Stimulated activated naive CD8-positive, alpha-beta T cell treated with anti-CD3 and anti-CD28 coated beads, Interleukin-15, Interleukin-2, amounts not matched to agents 100 ng/mL and 50 ng/mL, for 24 hours (primary cell): ENCODE results near the gene TDRD9.

ENCODE experiments used
- H3K27ac Mint-ChIP-seq: one replicate; pipeline ENCODE4 v1.8.0; 2021; ENCODE audit warnings: mild to moderate bottlenecking, mixed read lengths
- H3K27me3 Mint-ChIP-seq: one replicate; pipeline ENCODE4 v1.8.0; 2021; ENCODE audit warnings: mixed read lengths
- H3K36me3 Mint-ChIP-seq: one replicate; pipeline ENCODE4 v1.8.0; 2021; ENCODE audit warnings: low read depth, mixed read lengths
- H3K4me1 Mint-ChIP-seq: one replicate; pipeline ENCODE4 v1.8.0; 2021; ENCODE audit warnings: low read depth, mixed read lengths
- H3K4me3 Mint-ChIP-seq: one replicate; pipeline ENCODE4 v1.8.0; 2021; ENCODE audit warnings: mild to moderate bottlenecking, mixed read lengths
- H3K9me3 Mint-ChIP-seq: one replicate; pipeline ENCODE4 v1.8.0; 2021; ENCODE audit warnings: mixed read lengths

TDRD9 gene, protein sequence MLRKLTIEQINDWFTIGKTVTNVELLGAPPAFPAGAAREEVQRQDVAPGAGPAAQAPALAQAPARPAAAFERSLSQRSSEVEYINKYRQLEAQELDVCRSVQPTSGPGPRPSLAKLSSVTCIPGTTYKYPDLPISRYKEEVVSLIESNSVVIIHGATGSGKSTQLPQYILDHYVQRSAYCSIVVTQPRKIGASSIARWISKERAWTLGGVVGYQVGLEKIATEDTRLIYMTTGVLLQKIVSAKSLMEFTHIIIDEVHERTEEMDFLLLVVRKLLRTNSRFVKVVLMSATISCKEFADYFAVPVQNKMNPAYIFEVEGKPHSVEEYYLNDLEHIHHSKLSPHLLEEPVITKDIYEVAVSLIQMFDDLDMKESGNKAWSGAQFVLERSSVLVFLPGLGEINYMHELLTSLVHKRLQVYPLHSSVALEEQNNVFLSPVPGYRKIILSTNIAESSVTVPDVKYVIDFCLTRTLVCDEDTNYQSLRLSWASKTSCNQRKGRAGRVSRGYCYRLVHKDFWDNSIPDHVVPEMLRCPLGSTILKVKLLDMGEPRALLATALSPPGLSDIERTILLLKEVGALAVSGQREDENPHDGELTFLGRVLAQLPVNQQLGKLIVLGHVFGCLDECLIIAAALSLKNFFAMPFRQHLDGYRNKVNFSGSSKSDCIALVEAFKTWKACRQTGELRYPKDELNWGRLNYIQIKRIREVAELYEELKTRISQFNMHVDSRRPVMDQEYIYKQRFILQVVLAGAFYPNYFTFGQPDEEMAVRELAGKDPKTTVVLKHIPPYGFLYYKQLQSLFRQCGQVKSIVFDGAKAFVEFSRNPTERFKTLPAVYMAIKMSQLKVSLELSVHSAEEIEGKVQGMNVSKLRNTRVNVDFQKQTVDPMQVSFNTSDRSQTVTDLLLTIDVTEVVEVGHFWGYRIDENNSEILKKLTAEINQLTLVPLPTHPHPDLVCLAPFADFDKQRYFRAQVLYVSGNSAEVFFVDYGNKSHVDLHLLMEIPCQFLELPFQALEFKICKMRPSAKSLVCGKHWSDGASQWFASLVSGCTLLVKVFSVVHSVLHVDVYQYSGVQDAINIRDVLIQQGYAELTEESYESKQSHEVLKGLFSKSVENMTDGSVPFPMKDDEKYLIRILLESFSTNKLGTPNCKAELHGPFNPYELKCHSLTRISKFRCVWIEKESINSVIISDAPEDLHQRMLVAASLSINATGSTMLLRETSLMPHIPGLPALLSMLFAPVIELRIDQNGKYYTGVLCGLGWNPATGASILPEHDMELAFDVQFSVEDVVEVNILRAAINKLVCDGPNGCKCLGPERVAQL (N-terminal part only)

DNA sequence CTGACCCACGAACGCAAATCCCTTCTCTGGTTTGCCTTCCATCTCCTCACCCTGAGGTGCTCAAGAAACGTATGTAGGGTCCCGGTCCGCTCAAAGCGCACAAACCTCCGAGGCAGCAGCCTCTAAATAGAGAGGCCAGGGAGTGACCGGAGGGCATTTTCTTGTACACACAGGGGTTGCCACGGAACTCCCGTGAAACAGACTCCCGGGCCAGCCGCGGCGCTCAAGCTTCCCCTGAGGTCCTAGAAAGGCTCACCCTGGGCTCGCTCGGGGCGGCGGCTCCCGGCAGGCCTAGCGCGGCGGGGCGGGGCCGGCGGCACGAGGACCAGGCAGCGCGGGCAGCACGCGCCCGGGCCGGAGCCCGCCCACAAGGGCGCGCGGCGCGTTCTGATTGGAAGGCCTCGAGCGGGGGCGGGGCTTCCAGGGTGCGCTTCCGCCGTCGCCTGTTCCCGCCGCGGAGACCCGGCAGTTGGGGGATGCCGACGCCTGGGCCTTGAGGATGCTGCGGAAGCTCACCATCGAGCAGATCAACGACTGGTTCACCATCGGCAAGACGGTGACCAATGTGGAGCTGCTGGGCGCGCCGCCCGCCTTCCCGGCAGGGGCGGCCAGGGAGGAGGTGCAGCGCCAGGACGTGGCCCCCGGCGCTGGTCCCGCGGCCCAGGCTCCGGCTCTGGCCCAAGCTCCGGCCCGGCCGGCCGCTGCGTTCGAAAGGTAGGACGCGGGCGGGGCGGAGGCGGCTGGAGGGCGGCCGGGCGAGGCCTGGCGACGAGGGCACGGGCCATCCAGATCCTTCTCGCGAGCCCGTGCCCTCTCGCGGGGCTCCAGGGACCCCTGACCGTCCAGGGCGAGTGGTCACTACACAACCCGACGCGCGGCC is at the start of gene TDRD9:
TSS of gene TDRD9 (plus strand) at position 446 of the 880 bp plus-strand sequence. CDS start at position 500, 54 bp downstream.
- peak within 1 kb of the TSS; percentile 51 for H3K4me3 Mint-ChIP-seq
- no peaks in the 10 kb centered on the region for H3K9me3 Mint-ChIP-seq
- H3K27me3 Mint-ChIP-seq, result peaks cover 11% of the 10 kb centered on the region
- H3K27ac Mint-ChIP-seq, result no peak within 1 kb of the TSS
- peaks cover 12% of the 10 kb centered on the region for H3K4me1 Mint-ChIP-seq
- H3K36me3 Mint-ChIP-seq, result no peaks in the 10 kb centered on the region

DNA sequence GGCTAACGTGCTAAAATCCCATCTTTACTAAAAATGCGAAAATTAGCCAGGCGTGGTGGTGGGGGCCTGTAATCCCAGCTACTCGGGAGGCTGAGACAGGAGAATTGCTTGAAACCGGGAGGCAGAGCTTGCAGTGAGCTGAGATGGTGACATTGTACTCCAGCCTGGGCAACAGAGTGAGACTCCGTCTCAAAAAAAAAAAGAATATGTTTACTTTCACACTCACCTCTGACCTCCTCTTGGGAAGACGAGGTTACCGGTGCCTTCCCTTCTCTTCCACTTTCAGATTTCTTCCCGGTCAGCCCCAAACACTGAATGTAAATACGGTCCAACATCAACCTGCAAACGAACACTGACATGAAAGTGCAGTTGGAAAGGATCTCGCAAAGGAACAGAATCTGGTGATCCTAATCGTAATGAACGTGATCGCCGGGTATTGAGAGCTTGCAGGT is 49.1 kb upstream of the TDRD9 start:
- Mint-ChIP-seq H3K4me3 (peak overlapping the region; percentile 37), H3K36me3 (no peaks in the 10 kb centered on the region)

DNA sequence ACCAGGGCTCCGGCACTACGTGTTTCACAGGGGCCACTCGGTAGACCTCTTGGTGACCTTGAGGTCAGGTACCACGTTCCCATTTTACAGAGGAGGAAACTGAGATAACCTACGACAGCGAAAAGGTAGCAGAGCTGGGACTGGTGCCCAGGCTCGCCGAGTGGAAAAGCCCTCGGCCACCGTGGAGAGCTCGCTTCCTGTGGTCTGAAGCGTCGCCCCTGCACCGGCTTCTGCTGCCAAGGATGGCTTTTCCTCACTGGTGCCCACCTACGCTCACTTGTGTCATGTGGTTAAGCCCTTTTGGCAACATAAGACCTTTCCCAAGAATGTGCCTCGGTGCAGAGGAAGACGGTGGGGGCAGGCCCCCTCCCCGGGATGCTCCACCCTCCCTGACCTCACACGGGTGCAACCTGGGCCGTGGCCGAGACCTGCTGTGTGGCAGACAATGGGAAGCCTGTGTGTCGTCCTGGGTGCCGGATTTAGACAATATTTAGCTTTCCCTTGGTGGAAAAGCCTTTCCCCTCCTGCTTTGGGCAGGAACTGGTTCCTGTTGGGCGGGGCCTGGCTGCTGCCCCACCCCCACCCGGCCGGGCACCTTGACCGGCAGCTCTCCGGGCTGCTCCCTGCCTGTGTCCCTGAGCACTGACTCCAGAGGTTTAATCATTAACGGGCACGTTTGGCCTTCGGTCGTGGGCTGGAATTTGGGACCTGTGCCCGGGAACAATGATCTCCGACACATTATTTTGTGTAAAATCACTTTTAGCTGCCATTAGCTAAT is 48.5 kb upstream of the TDRD9 start:
- H3K4me1 Mint-ChIP-seq, result peaks cover 23% of the 10 kb centered on the region

More for the DNA sequence above, 49.1 kb upstream of the TDRD9 start:
- no peaks in the 10 kb centered on the region for H3K9me3 Mint-ChIP-seq
- H3K4me1 Mint-ChIP-seq, result peaks cover 29% of the 10 kb centered on the region
- no peak overlapping the region for H3K27ac Mint-ChIP-seq
- H3K27me3 Mint-ChIP-seq, result peaks cover 2% of the 10 kb centered on the region

DNA sequence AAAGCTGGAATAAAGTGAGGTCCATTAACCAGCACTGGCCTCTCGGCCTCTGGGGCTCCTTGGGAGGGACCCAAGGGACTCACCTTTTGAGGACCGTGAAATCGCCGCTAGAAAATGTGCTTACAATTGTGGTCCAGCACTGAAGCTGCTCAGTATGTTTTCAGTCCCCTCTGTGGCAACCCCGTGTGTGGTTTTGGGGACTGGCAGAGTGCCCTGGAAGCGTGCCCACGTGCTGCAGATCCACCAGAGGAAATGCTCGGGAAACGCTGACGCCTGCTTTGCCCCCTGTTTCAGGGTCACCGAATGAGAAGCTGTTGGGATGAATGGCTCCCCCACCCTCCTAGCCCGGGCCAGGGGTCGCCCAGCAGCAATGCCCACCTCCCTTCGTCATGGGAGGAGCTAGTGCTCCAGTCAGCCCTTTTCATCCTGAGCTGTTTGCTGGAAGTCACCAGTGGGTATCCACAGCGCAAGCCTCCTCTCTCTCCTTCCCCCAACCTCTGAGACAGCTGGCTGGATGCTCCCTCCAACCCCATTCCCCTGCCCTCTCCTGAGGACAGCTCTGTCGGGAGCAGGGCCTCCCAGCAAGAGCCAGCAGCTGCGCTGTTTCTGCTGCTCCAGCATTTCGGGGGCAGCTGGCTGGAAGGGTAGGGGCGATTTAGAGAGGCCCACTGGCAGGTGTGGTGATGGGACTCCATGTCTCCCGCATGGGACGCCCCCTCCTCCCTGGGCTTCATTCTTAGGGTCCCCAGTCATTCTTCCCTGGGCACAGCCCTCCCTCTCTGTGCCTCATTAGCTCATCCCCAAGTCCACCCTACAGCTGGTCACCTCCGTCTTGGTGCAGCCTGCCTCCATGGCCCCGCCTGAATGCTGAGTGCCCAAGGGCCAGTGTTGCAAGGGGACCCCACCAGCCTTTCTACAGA is 47.6 kb upstream of the TDRD9 start:
- H3K27me3 Mint-ChIP-seq, result peaks cover 2% of the 10 kb centered on the region
- H3K4me1 Mint-ChIP-seq, result peaks cover 19% of the 10 kb centered on the region
- H3K36me3 Mint-ChIP-seq, result no peaks in the 10 kb centered on the region
- H3K4me3 Mint-ChIP-seq, result peak overlapping the region; percentile 52
- peak overlapping the region; percentile 58 for H3K27ac Mint-ChIP-seq
- no peaks in the 10 kb centered on the region for H3K9me3 Mint-ChIP-seq

More for the DNA sequence above, 48.5 kb upstream of the TDRD9 start:
- Mint-ChIP-seq H3K9me3 (no peaks in the 10 kb centered on the region), H3K4me3 (peak overlapping the region; percentile 52), H3K36me3 (no peaks in the 10 kb centered on the region), H3K27ac (peak overlapping the region; percentile 58), H3K27me3 (peaks cover 2% of the 10 kb centered on the region)

DNA sequence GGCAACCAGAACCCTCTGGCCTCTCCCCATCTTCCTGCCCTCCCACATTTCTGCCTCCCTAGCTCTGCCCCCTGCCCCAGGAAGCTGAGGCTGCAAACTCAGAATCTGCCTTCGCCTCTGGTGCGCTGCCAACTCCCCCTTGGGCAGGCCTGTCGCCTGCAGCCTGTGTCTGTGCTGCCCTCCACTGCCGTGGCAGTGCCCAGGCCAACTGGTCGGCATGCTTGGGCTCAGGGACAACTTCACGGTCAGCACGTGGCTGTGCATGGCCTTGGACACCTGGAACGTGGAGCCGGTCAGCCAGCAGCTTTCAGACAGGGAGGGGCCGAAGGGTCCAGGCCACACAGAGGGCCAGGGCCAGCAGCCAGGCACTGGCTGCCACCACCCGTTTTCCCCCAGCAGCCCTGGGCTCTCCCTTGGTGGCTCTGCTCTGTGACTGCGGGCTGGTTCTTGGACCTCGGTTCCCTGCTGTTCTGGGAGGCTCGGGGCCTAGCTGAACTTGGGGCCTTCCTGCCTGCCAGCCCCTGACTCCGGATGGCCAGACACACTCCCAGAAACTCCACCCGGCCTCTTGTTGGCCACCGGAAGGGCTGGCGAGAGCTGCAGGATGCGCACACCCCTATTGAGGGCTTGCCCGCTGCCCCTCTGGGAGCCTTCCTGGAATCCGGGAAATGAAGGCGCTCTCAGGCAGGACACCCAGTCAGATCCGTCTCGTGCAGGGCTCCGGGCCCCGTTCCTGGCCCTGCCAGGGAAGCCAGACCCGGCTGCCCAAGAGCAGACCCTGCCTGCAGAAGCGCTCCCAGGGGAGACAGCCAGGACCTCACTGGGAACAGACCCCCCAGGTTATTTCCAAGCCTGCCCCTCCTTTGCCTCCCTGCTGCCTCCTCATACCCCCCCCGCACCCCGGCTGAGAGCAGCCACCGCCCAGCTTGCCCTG is 46.7 kb upstream of the TDRD9 start:
- H3K27ac Mint-ChIP-seq, result no peak overlapping the region
- no peaks in the 10 kb centered on the region for H3K9me3 Mint-ChIP-seq
- H3K27me3 Mint-ChIP-seq, result peaks cover 2% of the 10 kb centered on the region
- no peaks in the 10 kb centered on the region for H3K36me3 Mint-ChIP-seq
- no peak overlapping the region for H3K4me3 Mint-ChIP-seq
- peaks cover 19% of the 10 kb centered on the region for H3K4me1 Mint-ChIP-seq

DNA sequence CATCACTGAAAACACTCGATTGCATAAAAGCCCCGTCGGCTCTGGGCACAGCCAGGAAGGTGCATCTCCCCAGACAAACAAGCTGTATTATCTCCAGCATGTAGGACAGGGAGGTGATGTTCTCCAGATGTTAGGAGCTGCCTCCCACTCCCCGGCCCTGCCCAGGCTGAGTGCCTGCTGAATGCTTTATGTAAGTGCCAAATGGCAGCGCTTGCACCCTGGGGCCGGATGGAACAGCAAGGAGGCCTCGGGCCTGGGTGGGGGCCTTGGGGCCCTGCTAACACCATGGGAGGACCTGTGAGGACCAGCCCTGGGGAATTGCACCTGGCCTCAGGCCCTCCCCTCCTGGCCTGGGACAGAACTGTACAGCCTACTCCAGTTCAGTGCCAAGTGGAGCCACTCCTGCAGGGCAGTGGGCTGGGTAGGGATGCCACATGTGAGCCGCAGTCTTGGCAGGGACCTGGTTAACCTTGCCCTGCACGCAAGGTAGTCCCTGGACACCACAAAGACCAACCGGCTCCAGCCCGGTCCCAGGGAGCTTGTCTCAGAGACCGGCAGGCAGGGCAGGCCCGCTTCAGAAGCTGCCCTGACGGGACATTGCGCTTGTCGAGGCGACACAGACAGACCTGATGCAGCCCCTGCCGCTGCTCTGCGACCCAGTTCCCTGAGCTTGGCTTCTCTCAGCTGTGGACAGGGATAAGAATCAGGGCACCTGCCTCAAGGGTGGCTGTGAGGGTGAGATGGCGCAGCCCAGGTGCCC is 45.6 kb upstream of the TDRD9 start:
- no peaks in the 10 kb centered on the region for H3K9me3 Mint-ChIP-seq
- H3K27me3 Mint-ChIP-seq, result peaks cover 2% of the 10 kb centered on the region
- no peaks in the 10 kb centered on the region for H3K36me3 Mint-ChIP-seq
- no peak overlapping the region for H3K27ac Mint-ChIP-seq
- peaks cover 19% of the 10 kb centered on the region for H3K4me1 Mint-ChIP-seq
- no peak overlapping the region for H3K4me3 Mint-ChIP-seq

DNA sequence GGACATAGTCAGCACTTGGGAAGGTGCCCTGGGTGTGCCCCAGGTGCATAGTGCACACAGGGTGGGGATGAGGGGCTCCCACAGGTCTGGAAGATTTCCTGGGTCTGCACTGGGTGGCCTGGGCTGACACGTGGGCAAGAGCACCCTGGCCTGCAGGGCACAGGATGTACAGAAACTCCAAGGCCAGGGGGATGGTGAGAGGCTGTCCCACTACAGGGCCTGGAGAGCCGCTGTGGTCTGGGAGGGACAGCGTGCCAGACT is 45.1 kb upstream of the TDRD9 start:
- Mint-ChIP-seq H3K27me3 (peaks cover 2% of the 10 kb centered on the region), H3K36me3 (no peaks in the 10 kb centered on the region), H3K9me3 (no peaks in the 10 kb centered on the region), H3K4me1 (peaks cover 19% of the 10 kb centered on the region), H3K27ac (no peak overlapping the region), H3K4me3 (no peak overlapping the region)

DNA sequence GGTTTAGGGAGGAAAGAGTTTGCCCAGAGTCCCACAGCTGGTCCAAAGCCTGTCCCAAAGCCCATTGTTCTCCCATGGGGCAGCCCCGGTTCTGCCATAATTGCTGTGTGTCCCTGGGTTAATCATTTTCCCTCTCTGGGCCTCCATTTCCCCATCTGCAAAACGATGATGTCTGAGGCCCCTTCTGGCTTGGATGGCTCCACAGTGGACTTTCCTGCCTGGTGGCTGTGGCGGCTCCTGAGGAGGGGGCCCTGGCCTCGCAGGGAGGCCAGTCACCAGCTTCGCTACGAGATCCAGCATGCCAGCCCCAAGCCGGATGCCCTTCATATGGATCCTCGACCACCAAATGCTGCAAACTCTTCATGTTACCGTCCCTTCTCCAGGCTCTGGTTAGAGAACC is 43.4 kb upstream of the TDRD9 start:
- Mint-ChIP-seq H3K9me3 (no peaks in the 10 kb centered on the region), H3K36me3 (no peaks in the 10 kb centered on the region), H3K4me1 (peaks cover 12% of the 10 kb centered on the region), H3K27ac (no peak overlapping the region), H3K4me3 (no peak overlapping the region), H3K27me3 (peaks cover 2% of the 10 kb centered on the region)

DNA sequence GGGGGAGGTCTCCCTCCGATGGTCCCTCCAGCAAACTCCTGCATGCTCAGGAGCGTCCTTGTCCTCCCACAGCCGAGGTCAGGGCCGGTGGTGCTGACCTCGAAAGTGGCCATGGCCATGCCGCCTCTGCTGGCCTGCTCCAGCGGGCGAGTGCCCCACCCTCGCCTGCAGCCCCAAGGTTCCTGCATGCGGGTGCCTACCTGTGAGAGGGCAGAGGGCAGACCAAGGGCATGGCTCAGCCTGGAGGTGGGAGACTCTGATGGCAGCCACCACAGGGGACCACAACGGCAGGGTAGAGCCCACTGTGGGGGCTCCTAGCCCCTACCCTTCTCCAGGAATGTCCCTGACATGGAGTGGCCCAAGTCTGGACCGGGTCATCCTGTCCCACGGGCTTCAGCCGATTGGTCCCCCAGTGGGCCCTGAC is 42.7 kb upstream of the TDRD9 start:
- Mint-ChIP-seq H3K27me3 (peaks cover 2% of the 10 kb centered on the region), H3K27ac (no peak overlapping the region), H3K4me1 (peaks cover 5% of the 10 kb centered on the region), H3K4me3 (no peak overlapping the region), H3K9me3 (no peaks in the 10 kb centered on the region), H3K36me3 (no peaks in the 10 kb centered on the region)

DNA sequence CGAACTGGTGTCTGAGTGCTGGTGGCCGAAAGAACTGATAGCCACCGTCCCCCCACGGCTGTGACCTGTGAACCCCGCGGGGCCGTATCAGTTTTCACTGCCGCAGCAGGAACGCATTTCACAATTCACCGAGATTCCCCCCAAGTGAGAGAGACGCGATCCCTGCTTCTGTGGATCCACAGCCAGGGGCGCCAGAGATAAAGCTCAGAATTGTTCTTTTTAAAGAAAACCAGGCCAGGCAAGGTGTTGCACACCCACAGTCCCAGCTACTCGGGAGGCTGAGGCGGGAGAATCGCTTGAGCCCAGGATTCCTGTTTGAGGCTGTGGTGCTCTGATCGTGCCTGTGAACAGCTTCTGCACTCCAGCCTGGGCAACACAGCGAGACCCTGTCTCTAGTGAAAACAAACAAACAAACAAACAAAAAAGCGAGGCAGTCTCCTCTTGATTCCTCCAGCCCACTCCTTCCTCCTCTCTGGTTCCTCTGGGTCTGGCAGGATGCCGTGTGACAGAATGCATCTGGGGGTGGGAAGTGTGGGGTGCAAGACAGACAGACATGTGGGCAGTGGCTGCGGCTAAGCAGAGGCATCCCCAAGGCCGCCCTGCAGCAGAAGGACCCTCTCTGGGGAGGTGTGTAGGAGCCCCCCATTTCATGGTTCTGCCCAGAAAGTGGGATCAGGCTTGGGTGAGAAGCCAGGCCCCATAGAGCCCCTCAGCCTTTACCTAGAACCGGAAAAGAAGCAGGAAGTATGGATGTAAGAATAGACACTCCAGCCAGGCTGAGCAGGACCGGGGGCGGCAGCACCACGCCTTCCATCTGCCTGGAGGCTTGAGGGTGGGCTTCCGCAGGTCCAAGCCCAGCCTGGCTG is 41.7 kb upstream of the TDRD9 start:
- H3K4me3 Mint-ChIP-seq, result no peak overlapping the region
- no peaks in the 10 kb centered on the region for H3K9me3 Mint-ChIP-seq
- no peaks in the 10 kb centered on the region for H3K4me1 Mint-ChIP-seq
- H3K27ac Mint-ChIP-seq, result no peak overlapping the region
- no peaks in the 10 kb centered on the region for H3K27me3 Mint-ChIP-seq
- H3K36me3 Mint-ChIP-seq, result no peaks in the 10 kb centered on the region

DNA sequence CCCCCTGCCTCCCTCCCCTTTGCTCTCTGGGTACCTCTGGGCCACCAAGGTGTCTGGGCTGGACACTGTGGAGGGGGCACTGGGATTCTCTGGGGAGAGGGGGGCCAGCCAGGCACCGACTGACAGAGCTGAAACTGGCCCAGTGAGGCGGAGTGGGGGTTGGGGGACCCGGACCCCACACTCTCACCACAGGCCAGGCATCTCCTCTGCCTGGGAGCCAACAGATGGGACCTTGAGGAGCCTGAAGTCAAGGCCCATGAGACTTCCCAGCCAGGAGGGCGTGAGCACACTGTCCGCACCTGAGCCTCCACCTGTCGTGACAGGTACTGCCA is 41.1 kb upstream of the TDRD9 start:
- H3K36me3 Mint-ChIP-seq, result no peaks in the 10 kb centered on the region
- no peaks in the 10 kb centered on the region for H3K4me1 Mint-ChIP-seq
- H3K27me3 Mint-ChIP-seq, result no peaks in the 10 kb centered on the region
- H3K27ac Mint-ChIP-seq, result no peak overlapping the region
- no peaks in the 10 kb centered on the region for H3K9me3 Mint-ChIP-seq
- no peak overlapping the region for H3K4me3 Mint-ChIP-seq
